NCI-H2196 treated with DMSO at 0.1 percent for 48 hours (cell line): Measurements from ENCODE around the gene PRLHR.

Source experiments
- DNase-seq: peaks from one replicate; lab custom pipeline; 2025; ENCODE audit not compliant: unreplicated experiment; lab: John Stamatoyannopoulos, UW

PRLHR gene

GRCh38 chr10:118564114-118564513 lies 31.3 kb downstream of the PRLHR start:
- DNase-seq, result no peak

- no peak for DNase-seq
Observed at GRCh38 chr10:118563373-118563890, 32.0 kb downstream of the PRLHR start.

GRCh38 chr10:118562851-118563250 lies 32.6 kb downstream of the PRLHR start:
- DNase-seq, result no peak

- no peak for DNase-seq
Observed at GRCh38 chr10:118557946-118558345, 37.5 kb downstream of the PRLHR start.

GRCh38 chr10:118551535-118552100 lies 43.8 kb downstream of the PRLHR start:
- no peak for DNase-seq

- no peak for DNase-seq
Observed at GRCh38 chr10:118547282-118547681, 48.2 kb downstream of the PRLHR start.

- DNase-seq, result no peak
Observed at GRCh38 chr10:118546479-118546878, 49.0 kb downstream of the PRLHR start.

- no peak for DNase-seq
Observed at GRCh38 chr10:118545381-118545780, 50.1 kb downstream of the PRLHR start.

- no peak for DNase-seq
Observed at GRCh38 chr10:118544401-118544948, 51.0 kb downstream of the PRLHR start.

GRCh38 chr10:118543714-118544400 lies 51.6 kb downstream of the PRLHR start:
- peak; percentile 19 for DNase-seq

GRCh38 chr10:118542745-118543144 lies 52.7 kb downstream of the PRLHR start:
- DNase-seq, result no peak

GRCh38 chr10:118542205-118542604 lies 53.2 kb downstream of the PRLHR start:
- DNase-seq, result no peak

- DNase-seq, result no peak
Observed at GRCh38 chr10:118541718-118542117, 53.7 kb downstream of the PRLHR start.
